Cortex of kidney (tissue), 1 donor: Measurements from ENCODE around the gene CFAP69.
"Not testable (repeated sequence)": the region's sequence is repeated elsewhere in the genome, so short reads cannot be mapped to it uniquely, and the experiment has no call there.

Experiments used
- DNase-seq: peaks from one replicate; lab custom pipeline; 2025; lab: John Stamatoyannopoulos, UW

CFAP69 gene

DNA sequence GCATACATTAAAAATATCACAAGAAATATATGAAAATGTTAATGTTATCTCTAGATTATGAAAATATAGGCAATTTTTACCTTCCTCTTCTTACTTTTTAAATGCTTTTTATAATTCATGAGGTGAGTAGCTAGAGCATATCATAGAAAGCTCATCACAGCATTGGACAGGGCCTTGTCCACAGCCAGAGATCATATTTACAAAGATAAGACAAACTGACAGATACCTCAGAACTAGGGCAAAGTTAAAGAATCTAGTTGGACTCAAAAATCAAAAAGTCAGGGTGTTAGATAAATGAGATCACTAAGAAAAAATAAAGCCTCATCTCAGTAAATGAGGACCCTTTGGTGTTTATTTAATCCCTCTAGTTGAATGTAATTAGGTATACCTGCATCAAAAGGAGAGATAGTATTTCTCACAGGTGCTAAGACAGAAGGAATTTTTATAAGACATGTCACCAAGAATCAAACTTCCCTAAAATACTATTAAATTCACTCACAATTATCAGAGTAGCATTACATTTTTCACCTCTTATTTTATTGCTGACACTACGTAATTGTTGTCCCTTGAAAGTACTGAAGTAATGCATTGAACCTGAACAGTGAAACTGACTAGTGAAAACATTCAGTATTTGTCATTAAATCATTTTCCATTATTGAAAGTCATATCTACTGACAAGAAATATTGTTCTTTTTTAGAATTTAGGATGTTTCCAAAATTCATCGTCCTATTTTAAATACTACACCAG, 25.6 kb downstream of the CFAP69 start:
- no peak for DNase-seq

GRCh38 chr7:90271753-90272152, 26.8 kb downstream of the CFAP69 start:
- DNase-seq, result no peak

DNA sequence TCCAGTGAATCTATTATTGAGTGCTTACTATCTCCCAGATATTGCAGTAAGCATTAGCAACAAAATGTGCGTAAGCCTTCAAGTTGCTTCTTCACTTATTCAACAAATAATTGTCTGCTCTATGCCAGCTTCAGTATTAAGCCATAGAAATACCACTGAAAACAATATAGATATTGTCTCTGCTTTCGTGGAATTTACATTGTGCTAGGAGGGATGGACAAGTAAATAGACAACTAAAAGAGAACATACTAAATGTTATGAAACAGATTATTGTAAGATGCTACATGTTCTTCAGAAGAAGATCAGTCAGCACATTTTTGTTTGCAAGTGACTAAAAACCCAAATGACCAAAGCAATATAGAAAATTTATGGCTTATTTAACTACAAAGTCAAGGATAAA, 27.3 kb downstream of the CFAP69 start:
- no peak for DNase-seq

DNA sequence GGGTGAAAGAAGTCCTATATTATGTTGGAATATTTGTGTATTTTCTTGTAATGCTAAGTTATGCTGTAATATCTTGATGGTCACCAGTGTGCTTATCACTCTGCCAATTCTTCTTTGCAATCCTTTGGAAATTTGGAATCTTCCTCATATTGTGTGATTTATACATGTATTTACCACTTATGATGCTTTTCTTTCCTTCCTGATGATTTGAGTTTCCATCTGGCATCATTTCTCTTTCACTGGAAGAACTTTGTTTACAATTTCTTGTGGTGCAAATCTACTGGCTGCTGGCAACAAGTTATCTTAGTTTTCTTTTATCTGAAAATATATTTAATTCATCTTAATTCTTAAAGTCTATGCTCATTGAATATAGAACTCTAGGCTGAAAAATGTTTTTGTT, 29.2 kb downstream of the CFAP69 start:
- DNase-seq, result no peak

DNA sequence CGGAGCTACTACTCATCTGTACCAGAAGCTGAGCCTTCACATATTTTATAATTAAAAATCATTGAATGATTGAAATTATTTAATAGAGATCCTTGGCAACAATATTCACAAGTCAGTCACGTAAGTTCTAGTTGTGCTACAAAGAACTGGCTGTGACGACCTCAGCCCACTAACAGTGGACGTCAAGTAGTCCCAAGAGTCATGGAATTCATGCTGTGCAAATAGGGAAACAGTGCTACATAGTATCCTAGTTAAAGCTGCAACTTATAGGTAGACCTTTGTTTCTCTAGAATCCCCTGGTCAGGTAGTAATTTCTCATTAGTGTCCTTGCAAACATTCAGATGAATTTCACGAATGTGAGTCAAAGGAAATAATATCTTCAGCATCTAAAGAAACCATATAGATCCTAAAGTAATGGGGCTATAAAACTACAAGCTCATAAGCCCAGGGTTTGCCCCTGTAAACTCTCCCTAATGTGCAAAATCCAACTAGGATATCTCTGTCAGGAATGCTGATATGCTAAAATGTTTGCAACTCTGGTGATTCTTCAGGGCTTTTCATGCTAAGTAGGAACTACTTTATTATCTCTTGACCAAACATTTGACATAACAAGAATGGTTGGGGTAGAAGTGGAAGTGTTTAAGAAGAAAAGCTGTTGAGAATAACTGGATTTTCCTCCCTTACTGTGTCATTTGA, 31.2 kb downstream of the CFAP69 start:
- DNase-seq, result no peak

DNA sequence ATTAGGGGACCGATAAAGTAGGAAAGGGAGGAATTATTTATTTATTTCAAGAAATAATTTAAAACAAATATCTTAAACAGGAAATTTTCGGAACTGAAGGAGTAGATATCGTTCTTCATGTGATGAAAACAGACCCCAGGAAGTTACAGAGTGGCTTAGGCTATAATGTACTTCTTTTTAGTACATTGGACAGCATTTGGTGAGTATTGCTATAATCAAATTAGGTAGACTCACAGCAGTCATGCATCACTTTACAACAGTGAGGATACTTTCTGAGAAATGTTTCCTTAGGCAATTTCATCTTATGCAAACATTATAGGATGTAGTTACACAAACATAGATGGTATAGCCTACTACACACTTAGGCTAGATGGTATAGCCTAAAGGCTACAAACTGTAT, 43.2 kb downstream of the CFAP69 start:
- no peak for DNase-seq

DNA sequence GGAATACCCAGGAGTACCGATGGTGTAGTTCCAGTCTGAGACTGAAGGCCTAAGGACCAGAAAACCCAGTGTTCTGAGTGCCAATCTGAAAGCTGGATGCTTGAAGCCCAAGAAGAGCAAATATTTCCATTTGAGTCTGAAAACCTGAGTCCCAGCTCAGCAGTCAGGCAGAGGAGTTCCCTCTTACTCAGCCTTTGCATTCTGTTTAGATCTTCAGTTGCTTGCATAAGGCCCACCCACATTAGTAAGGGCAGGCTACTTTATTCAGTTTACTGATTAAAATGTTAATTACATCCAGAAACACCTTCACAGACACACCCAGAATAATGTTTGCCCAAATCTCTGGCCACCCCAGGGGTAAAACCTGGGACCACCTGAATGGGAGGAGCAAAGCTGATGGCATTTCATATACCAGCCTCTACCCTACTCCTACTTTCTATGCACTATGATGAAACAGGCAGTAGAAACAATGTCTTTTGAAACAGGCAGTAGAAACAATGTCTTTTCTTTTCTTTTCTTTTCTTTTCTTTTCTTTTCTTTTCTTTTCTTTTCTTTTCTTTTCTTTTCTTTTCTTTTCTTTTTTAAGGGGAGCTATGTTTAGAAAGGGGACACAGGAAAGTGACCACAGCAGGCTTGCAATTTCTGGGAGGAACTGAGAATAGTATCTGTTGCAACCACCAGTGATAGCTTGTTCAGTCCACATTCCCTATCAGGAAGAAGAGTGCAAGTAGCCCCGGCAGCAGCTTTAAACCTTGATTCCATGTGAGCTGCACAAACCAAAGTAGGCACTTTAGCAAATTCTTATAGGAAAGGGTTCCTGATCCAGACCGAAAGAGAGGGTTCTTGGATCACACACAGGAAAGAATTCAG, 45.5 kb downstream of the CFAP69 start:
- no peak for DNase-seq

GRCh38 chr7:90298145-90299038, 53.4 kb downstream of the CFAP69 start:
- no peak for DNase-seq

DNA sequence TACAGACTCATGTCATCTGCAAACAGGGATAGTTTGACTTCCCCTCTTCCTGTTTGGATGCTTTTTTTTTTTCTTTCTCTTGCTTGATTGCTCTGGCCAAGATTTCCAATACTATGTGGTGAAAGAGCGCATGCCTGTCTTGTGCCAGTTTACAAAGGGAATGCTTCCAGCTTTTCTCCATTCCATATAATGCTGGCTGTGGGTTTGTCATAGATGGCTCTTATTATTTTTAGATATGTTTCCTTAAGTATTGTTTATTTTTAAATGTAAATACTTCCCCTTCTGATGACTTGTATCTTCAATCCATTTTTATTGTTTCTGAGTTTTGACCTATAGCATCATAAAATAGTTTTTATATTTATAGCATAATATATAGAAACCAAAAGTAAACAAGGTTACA, 58.3 kb downstream of the CFAP69 start:
- no peak for DNase-seq

- DNase-seq, result no peak
Measured at GRCh38 chr7:90309872-90310271, 64.9 kb downstream of the CFAP69 start.

DNA sequence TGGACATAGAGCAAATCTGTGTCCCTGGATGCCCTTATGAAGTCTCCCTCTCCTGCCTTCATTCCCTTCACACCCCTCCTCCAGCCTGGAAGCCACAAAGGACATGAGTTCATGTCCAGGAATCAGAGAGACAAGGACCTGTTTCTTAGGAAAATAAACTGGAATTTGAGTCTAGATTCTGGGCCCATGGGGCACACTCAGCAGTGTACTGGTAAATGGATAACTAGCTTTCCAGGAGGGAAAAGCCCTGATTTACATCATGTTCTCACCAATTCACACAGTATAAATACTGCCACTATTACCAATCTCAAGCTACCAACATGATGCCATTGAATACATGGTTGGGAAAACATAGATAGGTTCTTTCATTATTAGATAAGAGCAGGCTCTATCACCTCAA, 66.2 kb downstream of the CFAP69 start:
- no peak for DNase-seq

- DNase-seq, result no peak
Measured at GRCh38 chr7:90312745-90313144, 67.8 kb downstream of the CFAP69 start.

- no peak for DNase-seq
Measured at GRCh38 chr7:90313907-90314306, 68.9 kb downstream of the CFAP69 start.

- no peak for DNase-seq
Measured at GRCh38 chr7:90320014-90320413, 75.0 kb downstream of the CFAP69 start.

DNA sequence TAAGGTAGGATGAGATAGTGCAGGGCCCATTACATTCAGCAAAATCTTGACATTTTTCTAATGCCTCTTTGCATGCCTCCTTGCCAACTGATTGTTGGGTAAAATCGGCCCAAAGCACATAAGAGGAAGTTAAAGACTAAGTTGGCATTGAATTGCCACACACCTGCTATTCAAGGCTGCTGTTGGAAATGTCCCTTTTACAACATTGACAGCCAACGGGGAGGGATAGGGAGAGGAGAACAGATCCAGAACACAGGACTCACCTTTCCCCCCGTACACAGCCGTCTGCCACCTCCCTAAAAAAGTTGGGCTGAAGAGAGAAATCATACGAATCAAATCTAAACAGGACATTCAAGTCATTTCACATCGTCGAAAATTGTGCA, 75.4 kb downstream of the CFAP69 start:
- no peak for DNase-seq

DNA sequence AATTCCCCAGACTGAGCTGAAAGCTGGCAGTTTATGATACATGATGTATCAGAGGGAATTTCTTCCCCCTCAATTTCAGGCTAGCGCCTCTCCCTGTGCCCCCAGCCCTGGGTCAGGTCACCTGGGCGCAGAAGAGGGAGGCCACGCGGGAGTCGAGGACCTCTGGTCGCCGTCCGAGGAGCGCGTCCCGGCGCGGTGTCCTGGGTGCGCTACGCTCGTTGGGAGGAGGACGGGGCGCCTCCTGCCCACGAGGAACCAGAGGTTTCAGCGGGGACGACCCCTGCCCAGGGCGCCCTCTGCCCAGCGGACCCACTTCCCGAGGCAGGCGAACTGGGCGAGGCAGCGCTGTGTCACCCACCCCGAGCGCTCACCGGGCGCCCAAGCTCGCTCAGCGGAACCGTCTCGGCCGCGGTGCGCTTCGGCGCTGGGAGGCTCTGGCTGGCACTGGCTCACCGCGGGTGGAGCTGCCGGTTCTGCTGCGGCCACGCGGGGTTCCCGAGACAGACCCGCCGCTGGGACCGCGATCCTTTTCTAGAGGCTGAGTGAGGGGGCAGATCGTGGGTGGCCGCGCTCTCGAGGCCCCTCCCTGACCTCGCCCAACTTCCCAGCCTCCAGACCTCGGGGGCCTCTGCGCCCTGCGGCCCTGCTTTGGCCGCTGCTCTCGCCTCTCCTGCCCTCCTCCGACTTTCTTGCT, 76.0 kb downstream of the CFAP69 start, which contains the start of gene FAM237B:
Gene FAM237B (minus strand): TSS at position 504 of the 694 bp plus-strand sequence. CDS start 1,556 bp downstream, outside the sequence.
- no peak for DNase-seq

DNA sequence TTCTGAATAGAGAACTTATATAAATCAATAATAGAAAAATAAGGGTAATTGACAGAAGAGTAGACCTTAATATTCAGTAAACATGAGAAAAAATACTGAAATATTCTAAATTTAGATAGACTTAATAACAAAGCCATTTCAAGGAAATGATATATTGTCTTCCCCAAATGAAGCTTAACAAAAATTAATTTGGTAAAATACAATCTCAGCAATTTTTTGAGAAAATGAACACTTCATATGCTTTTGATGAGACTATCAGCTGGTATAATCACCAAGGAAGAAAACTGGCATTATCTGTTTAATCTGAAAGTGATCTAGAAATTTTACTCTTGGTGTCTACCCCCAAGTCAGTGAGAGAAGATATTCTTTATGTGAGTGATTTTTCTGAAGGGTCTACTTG, 77.9 kb downstream of the CFAP69 start:
- DNase-seq, result no peak

DNA sequence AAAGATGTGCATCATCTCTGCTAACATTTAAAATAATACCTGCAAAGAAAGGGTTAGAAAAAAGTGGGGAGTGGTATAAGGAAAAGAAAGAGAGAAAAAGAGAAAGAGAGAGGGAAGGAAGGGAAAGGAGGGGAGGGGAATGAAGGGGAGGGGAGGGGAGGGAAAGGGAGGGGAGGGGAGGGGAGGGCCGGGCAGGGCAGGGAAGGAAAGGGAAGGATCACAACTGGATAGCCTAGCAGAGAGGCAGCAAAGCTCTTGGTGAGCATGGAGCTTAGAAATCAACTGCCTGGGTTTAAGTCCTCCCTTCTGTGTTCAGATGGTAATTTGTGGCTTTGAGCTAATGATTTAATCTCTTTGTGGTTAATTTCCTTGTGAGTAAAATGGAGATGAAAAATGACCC, 81.5 kb downstream of the CFAP69 start:
- no peak for DNase-seq

DNA sequence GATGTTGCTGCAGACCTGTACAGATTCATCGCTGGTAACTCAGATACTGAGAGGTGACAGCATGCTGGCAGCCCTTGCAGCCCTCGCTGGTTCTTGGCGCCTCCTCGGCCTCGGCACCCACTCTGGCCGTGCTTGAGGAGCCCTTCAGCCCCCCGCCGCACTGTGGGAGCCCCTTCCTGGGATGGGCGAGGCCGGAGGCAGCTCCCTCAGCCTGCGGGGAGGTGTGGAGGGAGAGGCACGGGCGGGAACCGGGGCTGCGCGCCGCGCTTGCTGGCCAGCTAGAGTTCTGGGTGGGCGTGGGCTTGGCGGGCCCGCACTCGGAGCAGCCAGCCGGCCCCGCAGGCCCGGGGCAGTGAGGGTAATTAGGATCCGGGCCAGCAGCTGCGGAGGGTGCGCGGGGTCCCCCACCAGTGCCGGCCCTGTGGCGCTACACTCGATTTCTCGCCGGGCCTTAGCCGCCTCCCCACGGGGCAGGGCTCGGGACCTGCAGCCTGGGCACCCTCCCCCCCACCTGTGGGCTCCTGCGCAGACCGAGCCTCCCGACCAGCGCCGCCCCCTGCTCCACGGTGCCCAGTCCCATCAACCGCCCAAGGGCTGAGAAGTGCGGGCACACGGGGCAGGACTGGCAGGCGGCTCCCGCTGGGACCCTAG, 89.3 kb downstream of the CFAP69 start:
- DNase-seq, result no peak

DNA sequence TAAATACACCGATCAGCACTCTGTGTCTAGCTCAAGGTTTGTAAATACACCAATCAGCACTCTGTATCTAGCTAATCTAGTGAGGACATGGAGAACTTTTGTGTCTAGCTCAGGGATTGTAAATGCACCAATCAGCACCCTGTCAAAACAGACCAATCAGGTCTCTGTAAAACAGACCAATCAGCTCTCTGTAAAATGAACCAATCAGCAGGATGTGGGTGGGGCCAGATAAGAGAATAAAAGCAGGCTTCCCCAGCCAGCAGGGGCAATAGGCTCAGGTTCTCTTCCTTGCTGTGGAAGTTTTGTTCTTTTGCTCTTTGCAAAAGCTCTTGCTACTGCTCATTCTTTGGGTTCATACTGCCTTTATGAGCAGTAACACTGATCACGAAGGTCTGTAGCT, 90.0 kb downstream of the CFAP69 start:
- DNase-seq, result not testable (repeated sequence)
